T-helper 1 cell (primary cell): ENCODE data around the gene CEACAM8.
"Not testable (repeated sequence)": the region's sequence is repeated elsewhere in the genome, so short reads cannot be mapped to it uniquely, and the experiment has no call there.

Experiments
- DNase-seq, 5 donors: peaks; one replicate each; pipeline ENCODE4 v3.0.0-alpha.2; 2012 to 2020

CEACAM8 gene

DNA sequence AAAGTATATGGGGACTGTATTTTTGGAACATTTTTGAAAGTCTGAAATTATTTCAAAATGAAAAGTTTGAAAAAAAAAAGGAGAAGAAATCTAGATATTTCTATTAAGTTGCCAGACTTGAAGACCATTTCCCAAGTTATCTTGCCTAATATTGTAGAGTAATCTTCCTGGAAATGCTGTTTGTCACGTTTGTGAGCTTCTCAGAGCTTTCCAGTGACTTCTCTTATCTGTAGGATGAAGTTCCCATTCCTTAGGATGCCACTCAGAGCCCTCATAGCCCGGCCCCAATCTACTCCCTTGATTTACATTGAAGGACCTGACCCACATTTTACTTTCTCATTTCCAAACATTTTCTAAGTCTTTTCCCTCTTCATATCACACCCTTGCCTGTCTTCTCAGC lies 23.6 kb downstream of the CEACAM8 start:
- DNase-seq = no peak

DNA sequence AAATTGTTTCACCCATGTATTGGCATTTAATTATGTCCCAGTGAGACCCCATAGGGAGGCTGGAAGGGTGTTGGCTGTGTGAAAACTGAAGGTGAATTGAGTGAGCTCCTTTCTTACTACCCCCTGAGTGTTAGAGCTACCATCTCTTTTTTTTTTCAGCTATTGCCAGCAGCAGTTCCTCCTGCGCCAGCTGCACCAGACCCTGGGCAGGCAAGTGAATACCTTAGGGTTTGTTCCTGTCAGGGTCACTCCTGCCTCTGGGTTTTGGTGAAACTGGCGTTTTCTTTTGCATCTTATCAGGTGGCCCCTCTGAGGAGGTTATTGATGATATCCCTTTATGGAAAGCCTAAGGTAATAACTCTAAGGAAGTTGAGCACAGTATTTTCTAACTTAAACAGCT lies 25.5 kb downstream of the CEACAM8 start:
- no peak for DNase-seq

DNA sequence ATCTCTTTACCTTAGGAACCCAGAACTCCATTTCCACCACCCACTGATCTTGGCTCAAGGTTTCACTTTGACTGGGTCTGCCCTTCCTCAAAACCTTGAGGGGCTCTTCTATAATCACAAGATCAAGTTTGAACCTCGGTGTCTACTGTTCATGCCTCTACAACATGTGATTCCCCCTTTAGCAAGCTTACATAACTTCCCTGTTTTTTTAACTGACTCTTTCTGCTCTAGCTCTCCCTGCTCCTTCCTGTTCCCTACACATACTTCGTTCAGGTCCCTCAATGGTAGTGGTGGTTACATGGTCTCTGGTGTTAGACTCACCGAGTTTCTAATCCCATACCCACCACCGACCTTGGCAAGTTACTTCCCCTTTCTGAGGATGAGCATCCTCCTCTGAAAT lies 26.7 kb downstream of the CEACAM8 start:
- no peak for DNase-seq

DNA sequence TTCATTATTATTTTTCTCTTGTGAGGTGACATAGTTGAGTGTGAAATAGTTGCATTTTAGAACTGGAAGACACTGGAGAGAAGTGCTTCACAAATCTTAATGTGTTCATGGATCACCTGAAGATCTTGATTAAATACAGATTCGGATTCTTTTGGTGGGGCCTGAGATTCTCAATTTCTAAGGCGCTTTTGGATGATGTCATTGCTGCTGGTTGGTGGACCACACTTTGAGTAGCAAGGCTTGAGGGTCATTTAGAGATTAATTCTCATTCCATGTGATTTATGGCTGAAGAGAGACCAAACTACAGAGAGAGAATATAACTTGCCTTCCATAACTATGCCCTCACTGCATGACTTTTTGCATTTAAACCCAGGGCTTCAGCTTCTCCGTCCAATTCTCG lies 27.2 kb downstream of the CEACAM8 start:
- DNase-seq = no peak

DNA sequence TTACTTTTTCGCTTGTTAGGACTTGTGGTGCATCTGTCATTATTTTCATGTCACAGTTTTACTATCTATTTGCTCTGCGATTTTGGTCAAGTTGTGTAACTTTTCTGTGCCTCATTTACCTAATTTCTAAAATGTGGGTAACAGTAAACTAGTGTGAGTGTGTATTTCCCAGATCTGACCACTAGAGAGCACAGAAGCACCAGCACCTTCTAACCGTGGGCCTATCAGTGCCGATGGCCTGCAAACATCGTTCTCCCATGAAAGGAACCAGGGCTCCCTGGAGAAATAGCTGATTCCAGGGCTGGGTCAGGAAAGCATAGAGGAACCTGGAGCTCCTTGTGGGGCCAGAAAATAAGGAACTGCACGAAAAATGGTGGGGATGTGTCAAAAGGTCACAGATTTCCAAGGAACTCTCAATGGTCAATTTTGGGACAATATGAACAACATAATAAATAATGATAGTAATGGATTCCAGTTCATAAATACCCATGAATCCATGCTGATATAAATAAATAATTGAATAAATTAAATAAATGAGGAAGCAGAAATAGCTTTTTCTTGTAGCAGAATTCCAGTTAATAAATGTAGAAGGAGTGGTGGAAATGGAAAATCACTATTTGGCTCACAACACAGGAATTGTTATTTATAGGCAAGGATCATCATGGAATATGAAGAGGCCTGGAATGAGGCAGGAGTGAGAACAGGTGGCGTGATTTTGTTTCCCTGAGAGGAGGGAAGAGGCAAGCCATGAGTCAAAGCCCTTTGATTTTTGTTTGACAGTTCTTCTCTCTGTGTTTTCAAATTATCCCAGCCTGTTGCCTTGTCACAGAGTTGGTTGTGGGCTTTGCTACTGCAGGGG lies 31.1 kb downstream of the CEACAM8 start:
- DNase-seq = peak in 2 of 5 donors; percentile 2 to 19

DNA sequence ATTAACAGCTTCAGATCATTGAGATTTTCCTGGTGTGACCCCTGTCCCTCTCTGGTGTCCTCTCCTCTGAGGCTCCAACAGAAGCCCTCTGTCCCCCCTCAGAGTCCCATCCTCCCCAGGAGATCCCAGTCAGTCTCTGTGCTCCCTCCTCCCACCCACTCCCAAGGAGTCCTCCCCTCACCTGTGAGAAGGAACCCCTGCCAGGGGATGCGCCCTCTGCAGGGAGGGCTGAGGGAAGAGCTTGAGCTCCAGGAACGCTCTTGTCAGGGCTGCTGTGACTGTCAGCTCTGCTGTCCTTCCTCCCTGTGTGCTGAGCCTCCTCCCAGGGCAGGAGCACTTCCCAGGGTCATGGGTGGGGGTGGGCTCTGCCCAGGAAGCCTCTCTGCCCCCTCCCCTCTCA lies 33.2 kb downstream of the CEACAM8 start:
- no peak for DNase-seq

DNA sequence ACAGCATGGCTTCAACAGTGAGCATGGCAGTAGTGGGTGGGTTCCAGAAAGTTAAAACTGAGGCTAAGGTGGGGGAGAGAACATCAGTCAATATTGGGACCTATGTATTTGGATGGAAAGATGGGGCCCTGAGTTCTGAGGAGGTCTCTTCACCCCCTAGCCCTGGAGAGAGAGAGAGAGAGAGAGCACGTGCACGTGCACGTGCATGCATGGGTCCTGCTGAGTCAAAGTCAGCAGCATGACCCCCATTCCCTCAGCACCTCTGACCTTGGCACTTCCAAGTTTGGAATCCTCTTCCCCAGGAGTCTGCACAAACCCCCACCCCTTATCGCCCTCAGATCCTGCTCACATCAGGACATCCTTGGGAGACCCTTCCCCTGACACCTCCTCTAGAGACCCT lies 34.0 kb downstream of the CEACAM8 start:
- no peak for DNase-seq

DNA sequence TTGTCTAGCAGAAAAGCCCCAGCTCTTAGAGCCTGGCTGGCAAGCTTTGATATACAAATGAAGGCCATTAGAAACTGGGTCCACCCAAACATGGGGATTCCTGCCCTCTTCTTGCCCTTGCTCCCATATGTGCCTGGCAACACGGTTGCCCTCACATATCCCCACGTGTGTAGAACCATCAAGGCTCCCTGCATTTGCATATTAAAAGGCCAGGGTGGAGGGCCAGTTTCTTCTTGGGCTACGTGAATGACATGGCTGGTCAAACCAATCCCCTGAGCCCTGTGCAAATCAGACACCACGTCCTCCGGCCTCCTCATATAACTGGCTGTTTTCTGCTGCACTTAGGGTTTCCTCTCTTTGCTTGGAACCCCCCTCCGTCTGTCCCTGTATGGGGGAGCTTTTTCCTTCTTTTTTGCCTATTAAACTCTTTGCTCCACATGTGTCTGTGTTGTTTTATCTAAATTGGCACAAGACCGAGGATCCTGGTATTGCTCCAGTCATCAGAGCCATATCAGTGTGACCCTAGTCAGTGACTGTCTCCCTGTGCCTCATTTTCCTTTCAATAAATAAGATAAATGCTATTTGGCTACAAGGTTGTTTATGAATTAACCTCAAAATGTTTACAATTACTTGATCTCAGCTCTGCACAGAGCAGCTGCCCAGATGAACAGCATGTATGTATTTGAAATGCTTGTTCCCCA lies 36.1 kb downstream of the CEACAM8 start:
- DNase-seq = no peak

DNA sequence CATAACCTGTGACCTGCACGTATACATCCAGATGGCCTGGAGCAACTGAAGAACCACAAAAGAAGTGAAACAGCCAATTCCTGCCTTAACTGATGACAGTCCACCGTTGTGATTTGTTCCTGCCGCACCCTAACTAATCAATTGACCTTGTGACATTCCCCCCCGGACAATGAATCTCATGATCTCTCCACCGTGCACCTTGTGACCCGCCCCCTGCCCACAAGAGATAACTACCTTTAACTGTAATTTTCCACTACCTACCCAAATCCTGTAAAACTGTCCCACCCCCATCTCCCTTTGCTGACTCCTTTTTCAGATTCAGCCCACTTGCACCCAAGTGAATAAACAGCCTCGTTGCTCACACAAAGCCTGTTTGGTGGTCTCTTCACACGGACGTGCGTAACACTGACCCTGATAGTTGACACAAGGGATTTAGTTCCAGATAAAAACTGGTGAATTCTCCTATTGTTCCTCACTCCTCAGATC lies 37.3 kb downstream of the CEACAM8 start:
- not testable (repeated sequence) for DNase-seq

DNA sequence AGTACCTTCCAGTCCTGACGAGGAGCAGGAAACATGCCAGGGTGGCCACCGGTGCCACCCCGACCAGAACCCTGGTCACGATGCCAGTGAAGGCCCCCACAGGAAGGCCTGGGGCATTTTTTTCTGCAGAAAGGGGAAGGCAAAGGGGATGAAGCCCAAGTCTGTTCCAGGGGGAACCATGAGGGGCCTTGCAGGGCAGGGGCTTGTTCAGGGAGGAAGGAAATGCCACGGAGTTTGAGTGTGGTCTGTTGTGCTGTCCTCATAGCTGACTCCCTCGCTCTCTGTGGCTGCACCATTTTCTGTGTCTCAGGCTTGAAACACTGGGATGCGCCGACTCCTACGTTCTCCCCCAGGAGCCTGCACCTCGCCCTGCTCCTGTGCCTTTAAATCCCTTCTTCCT lies 38.9 kb downstream of the CEACAM8 start:
- DNase-seq = no peak

DNA sequence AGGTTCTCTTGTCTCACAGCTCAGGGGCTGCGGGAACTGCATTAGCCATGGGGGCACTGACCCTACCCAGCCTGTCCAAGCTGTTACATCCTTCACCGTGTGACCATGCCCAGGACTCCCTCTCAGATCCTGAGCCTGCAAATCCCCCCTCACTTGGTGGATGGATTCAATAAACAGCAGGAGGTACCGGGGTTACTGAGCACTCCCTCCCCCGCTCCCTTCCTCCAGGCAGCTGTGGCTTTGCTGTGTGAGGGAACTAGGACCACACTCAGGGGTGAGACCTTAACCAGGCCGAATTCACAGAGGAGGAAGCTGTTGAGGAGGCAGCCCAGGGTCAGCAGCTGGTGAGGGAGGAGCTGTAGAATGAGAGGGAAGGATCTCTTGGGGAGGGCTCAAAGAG lies 39.4 kb downstream of the CEACAM8 start:
- no peak for DNase-seq

DNA sequence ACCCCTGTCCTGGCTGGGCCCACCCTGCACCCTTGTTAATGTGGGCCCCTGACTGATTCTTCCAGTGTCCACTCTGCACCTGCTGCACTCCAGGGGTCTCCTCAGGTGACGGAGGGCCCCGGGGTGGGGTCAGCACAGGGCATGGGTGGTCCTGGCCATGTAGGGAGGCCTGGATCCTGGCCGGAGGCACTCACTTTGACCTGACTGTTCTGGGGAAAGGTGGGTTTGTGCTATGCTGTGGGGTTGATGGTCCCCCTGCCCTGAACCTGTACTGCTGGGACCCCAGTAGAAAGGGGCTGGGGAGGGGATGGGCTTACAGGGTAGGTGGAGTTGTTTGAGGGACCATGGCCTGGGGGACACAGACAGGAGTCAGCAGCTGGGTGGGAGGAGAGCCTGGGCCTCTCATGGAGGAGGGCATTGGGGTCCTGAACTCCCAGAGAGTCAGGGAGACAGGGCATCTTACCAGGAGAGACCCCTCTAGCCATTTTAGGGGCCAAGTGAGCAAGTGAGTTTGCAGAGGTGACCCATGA lies 40.6 kb downstream of the CEACAM8 start:
- DNase-seq = no peak

DNA sequence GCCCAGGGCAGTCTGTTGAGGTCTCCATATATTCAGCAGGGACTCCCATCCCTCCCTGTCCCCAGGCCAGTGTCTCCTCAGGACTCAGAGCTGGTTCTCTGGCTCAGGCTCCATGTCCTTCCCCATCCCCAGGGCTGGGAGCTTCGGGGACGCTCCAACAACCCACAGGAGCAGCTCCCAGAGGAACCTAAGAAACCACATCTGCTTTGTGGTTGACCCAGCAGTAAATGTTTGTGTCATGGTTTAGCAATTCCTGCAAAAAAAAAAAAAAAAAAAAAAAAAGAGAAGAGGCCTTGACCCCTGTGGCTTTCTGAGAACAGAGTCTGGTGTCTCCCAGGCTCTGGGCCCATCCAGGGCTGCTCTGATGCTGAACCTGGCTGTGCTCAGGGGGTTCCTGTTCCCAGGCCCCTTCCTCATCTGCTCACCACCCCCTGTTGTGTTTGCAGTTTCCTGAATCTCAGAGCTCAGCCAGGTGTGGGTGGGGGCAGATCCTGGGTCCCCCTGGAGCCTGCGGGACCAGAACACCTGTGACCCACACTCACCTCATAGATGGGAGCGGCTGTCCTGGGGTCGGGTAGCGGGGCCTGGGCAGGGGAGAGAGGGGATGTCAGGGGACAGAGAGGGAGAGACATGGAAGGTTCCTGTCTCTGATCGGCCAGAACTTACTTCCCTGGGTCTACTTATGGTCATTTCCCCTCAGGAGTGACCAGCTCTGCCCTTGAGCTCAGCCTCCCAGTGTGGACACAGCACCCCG lies 41.3 kb downstream of the CEACAM8 start:
- no peak for DNase-seq

DNA sequence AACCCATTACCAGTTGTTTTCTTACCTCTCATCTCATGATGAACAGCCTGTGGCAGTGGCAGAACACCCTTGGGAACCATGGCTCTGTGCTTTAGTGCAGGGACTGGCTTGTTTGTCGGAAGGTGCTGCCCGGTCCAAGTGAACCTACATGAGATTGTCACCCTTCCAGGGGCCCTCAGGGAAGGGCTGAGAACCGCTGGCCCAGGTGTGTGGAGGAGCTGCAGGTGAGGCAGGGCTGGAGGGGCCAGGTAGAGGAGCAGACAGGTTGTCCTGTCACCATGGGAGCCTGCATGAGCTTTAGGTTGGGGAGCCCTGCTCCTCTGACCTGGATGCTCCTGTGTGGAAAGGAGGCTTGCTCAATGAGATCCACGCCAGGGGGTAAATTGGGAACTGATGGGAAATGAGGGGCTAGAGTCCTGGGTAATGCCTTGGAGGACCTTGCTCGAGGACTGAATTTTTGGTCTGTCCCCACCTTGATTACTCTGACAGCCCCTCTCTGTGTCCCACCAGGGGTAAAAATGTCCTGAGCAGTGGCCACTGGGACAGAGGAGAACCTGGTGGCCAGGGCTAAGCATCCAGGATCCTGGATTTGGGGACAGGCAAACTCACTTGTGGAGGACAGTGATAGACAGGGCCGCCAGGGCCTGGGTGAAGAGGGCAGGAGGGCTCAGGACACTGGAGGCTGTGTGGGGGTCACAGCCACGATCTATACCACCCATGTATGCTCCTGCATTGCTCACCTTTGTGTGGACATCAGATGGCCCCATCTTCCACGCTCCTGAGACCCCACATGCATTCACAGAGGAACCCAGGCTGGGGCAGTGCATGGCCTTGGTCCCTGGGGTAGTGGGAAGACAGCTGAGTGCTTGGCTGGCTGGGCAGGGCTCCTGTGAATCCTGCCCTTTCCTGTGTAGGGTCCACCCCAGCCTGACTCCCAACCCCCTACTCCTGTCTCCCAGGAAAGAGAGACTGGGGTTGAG lies 42.3 kb downstream of the CEACAM8 start:
- no peak for DNase-seq

DNA sequence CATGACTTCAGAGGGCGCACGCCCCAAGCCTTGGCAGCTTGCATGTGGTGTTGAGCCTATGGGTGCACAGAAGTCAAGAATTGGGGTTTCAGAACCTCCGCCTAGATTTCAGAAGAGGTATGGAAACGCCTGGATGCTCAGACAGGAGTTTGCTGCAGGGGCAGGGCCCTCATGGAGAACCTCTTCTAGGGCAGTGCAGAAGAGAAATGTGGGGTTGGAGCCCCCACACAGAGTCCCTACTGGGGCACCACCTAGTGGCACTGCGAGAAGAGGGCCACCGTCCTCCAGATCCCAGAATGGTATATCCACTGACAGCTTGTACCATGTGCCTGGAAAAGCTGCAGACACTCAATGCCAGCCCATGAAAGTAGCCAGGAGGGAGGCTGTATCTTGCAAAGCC lies 44.2 kb downstream of the CEACAM8 start:
- DNase-seq = not testable (repeated sequence)

DNA sequence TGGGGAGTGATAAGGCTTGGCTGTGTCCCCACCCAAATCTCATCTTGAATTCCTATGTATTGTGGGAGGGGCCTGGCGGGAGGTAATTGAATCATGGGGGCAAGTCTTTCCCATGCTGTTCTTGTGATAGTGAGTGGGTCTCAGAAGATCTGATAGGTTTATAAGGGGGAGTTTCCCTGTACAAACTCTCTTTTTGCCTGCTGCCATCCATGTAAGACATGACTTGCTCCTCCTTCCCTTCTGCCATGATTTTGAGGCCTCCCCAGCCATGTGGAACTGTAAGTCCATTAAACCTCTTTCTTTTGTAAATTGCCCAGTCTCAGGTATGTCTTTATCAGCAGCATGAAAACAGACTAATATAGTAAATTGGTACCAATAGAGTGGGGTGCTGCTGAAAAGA lies 45.7 kb downstream of the CEACAM8 start:
- DNase-seq = not testable (repeated sequence)

DNA sequence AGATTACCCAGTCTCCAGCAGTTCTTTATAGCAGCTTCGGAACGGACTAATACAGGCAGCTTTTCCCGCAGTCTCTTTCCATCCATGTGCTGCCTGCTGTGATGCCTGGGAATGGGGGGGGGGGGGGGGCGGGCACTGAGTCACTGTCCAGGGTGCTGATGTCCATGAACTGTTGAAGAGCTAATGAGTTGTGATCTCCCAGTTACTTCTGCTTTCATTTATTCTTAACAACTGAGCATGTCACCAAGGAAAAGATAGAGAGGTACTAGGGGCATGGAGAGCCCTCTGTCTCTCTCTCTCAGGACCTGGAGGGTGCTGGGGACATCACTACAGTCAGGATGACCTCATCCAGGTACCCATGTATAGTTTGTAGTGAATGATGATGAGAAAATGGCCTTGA lies 46.2 kb downstream of the CEACAM8 start:
- DNase-seq = no peak

DNA sequence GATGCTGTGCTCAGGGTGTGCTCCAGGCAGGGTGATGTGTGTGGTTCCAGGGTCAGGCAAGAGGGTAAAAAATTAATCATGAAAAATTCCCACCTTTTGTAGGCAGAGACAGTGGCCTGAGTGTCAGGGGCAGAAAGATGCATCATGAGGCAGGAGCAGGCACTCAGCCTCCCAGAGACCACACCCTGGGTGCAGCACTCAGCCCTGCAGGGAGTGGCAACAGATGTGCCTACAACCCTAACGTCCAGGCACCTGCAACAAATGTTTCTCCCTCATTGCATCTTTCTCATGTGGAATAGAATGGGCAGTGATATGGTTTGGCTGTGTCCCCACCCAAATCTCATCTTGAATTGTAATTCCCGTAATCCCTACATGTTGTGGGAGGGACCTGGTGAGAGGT lies 46.8 kb downstream of the CEACAM8 start:
- no peak for DNase-seq

DNA sequence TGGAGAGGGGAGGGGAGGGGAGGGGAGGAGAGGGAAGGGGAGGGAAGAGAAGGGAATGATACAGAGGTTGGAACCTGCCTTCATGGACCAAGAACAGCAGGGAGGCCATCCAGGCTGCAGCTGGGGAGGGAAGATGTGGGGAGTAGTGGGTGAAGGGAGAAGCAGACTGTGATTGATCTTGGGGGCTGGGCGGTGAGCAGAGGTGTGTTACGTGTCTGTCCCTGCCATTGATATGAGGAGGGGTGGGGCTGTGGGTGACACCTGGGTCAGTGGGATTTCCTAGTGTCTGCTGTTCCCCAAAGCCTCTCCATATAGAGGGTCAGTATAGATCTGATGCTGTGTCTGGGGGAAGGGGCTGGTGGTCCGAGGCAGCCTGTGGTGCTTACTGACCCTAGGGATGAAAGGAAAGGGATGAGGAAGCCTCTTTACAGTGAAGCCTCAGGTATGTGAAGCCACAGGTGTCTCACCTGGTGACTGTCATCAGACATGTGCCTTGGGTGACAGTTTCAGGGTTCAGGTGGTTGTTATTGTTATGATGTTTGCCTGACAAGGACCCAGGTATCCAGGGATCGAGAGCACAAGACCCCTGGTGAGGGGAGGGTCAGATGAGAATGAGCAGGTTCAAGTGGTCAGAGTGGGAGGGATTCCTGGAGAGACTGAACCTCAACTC lies 47.8 kb downstream of the CEACAM8 start:
- no peak for DNase-seq

DNA sequence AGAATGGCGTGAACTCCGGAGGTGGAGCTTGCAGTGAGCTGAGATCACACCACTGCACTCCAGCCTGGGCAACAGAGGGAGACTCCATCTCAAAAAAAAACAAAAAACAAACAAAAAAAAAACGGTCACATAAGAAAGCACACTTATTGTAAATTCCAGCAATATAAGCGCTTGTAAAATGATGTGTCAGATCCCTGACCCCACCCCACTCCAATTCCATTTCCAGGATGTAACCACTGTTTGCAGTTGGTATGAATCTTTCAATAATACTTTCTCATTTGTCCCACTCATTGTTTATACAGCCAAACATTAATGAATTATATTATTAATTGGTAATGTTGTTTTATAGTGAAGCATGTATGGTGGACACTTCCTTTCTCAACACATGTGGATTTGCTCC lies 50.6 kb downstream of the CEACAM8 start:
- DNase-seq = no peak

DNA sequence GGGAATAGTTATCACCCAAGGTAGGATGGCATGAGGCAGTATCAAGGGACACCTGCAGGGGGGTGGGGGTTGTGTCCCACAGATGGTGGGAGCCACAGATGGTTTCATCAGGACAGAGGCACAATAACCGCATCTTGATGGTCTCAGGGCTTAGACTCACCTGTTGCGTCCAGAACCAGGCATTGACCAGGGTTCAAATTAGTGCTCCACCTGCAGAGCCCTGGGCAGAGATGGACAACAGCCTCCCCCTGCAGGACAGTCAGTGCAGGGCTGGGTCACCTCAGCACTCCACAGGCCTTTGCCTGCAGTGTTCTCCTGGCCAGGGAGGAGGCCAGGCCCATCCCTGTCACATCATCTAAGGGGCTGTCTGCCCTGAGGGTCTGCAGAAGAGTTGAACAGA lies 51.9 kb downstream of the CEACAM8 start:
- no peak for DNase-seq
